ENCODE measurements around the gene MICB.

The MICB gene

GRCh38 chr6:31513456-31514165 lies 15.7 kb downstream of the MICB start:
- DNase-seq = no peak

- no peak for DNase-seq
Observed at GRCh38 chr6:31521835-31522234, 23.9 kb downstream of the MICB start.

DNA sequence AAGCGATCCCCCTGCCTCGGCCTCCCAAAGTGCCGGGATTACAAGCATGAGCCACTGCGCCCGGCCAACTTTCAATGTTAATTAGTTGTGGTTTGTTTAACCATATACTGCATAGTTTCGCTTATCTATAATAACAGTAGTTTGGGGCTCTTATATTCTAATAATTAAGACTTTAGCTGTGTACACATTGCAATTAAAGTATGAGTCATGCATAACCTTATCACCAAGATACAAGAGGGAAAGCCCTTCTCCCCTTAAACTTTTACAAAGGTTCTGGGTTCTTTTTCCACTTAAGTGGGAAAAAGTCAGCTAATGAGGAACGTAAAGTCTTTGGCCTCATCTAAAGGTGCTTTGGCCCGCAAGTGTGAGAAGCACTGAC lies 27.6 kb downstream of the MICB start:
- DNase-seq = no peak

DNA sequence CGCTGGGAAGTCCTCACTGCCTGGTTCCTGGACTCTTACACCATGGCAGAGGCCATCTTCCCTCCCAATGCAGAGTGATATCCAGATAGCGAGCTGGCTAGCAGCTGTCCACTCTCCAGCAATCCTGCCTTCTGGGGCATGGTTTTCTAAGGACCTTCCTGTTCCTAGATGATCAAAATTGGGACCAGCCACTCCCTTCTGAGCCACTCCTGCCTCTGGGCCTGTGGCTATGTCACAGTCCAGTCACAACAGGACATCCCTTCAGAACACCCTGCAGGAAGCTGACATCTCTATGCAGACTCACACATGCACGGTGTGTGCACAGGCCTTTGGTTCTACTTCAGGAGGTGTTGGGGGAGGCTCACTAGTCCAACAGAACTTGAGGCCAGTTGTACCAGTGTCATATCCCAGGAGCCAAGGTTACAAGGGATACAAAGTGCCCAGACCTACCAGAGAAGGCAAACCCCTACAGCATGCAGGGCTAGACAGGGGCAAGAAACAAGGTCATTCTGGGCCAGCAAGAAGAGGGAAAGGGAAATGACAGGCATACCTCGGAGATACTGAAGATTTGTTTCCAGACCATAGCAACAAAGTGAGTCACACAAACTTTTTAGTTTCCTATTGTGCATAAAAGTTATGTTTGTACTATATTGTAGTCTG lies 28.1 kb downstream of the MICB start:
- no peak for DNase-seq

- DNase-seq = no peak
Observed at GRCh38 chr6:31528307-31528777, 30.4 kb downstream of the MICB start.

- no peak for DNase-seq
Observed at GRCh38 chr6:31528821-31529328, 30.9 kb downstream of the MICB start, which contains the start of gene MCCD1. TSS of gene MCCD1 (plus strand) at chr6:31528962. CDS start at chr6:31529015, 53 bp downstream.

GRCh38 chr6:31529329-31530150 lies 31.6 kb downstream of the MICB start:
- DNase-seq = no peak

DNA sequence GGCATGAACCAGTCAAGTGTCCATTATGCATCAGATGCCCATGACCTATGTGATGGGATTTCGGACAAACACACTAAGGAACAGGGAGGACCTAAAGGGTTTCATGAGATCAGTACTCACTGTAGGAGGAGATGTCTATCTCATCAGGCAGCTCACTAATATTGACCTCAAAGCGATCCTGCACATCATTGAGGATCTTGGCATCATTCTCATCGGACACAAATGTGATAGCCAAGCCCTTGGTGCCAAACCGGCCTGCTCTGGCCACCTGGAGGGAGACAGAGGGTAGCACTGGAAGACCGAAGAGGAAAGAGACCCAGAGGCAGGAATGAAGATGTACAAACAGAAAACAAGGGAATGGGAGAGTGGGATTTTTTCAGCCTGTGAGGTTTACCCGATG lies 32.7 kb downstream of the MICB start:
- no peak for DNase-seq

GRCh38 chr6:31531162-31531561 lies 33.2 kb downstream of the MICB start:
- no peak for DNase-seq

DNA sequence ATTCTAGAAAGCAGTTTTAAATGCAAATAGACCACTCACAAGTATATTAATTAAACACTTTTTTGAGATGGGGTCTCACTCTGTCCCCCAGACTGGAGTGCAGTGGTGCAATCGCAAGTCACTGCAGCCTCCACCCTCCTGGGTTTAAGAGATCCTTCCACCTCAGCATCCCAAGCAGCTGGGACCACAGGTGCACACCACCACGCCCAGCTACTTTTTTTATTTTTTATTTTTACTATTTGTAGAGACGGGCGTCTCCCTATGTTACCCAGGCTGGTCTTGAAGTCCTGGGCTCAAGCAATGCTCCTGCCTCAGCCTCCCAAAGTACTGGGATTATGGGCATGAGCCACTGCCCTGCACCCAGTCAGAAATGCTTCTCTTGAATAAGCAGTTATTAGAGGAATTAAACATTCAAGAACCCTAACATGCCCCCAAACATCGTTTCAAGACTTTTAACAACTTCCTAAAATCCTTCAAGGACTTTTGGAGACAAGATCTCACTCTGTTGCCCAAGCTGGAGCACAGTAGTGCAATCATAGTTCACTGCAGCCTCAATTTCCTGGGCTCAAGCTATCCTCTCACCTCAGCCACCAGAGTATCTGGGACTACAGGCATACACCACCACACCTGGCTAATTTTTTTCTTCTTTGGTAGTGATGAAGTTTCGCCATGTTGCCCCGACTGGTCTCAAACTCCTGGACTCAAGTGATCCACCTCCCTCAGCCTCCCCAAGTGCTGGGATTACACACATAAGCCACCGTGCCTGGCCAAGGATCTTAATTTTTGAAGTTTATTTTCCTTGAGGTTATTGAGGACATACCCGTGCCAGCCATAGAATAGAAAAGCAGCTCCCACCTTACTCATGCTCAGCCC lies 34.1 kb downstream of the MICB start:
- DNase-seq = no peak

- no peak for DNase-seq
Observed at GRCh38 chr6:31532644-31533454, 34.9 kb downstream of the MICB start.

DNA sequence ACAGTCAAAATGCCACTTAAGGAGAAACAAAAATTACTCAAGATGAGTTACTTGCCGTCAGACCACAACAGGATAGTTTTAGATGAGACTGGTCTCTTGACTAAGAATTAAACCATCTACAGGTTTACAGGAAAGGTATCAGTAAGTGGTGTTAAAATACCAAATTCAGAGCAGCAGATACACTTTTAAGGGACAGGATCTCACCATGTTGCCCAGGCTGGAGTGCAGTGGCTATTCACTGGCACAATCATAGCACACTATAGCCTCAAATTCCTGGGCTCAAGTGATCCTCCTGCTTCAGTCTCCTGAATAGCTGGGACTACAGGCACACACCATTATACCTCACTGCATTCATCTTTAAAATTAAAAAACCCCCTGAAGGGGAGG lies 35.5 kb downstream of the MICB start:
- no peak for DNase-seq

DNA sequence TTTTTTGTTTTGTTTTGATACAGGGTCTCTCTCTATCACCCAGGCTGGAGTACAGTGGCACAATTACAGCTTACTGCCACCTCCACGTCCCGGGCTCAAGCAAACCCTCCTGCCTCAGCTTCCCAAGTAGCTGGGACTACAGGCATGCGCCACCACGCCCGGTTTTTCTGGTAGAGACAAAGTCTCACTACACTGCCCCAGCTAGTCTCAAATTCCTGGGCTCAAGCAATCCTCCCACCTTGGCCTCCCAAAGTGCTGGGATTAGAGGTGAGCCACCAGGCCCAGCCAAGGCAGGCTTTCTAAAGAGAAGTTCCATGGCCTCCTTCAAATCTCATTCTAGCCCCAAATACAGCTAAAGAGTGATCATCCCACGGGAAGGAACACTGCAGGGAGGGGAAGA lies 36.1 kb downstream of the MICB start:
- DNase-seq = no peak

GRCh38 chr6:31534521-31535040 lies 36.6 kb downstream of the MICB start:
- DNase-seq = no peak

GRCh38 chr6:31535538-31536324 lies 37.8 kb downstream of the MICB start:
- no peak for DNase-seq

GRCh38 chr6:31538805-31539400 lies 41.0 kb downstream of the MICB start:
- DNase-seq = peak; percentile 48

- DNase-seq = no peak
Observed at GRCh38 chr6:31540640-31541039, 42.7 kb downstream of the MICB start.

GRCh38 chr6:31541059-31541657 lies 43.2 kb downstream of the MICB start:
- DNase-seq = peak; percentile 86

Data from CD4-positive, alpha-beta T cell treated with Interleukin-4 for 4 hours (primary cell).